Measurements from ENCODE around the gene SLC45A2.

GRCh38 chr5:34013547-34013946 is 29.1 kb upstream of the SLC45A2 start:
- no peak for TF ChIP-seq CTCF (IDR thresholded peaks at IDR 0.05)
- no peak for TF ChIP-seq POLR2A (IDR thresholded peaks at IDR 0.05)

All from Peyer's patch (tissue), 4 donors.